ENCODE data around the gene MVK. TPM values are rescaled to one million over a fixed set of nuclear protein-coding genes. Genes with fewer than 3 reads are reported as not detected.

The MVK gene
- total RNA-seq, 3 donors from 2014 or later = 8.8 to 18.4 (median 17.6) TPM

DNA sequence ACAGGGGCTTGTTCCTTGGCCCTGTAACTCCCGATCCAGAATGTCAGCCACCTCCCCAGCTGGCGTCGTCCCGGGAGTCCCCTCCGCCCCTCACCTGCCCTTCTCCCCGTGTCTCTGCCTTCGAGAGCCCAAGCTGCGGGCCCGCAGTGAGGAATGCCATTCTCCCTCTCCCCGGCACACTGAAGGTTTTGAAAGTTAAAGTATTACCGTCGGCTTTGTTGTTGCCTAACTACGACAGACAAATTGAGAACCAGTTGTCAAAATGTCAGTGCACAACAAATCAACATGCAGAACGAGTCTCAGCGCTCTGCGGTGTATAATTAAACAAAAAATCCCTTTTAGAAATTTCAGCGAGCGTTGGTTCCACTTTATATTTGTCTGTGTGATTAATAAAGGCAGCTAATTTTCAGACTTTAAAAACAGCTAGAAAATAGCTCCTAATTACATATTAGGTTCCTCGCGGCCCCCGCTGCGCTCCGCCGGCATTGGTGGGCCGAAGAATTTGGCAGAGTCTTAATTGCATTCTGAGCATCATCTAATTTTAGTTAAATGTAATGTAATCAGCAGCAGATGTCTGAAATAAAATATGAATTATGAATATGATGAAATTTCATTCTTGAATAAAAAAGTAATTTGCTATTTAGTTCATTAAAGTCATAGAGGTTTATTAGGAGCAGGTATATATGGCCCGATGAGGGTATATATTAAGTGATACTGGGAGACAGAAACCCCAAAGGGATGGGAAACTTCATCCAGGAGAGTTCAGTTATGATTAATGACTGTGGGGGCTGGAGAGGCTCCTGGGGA lies 40.3 kb downstream of the MVK start:
- intact Hi-C loops (cut with DNase I; ENCODE audit: low total_unique reads) = no loop called here
- Histone ChIP-seq H3K4me3 (no peak overlapping the region), H3K36me3 (no peaks in the 10 kb centered on the region), H3K27ac (no peak overlapping the region), H3K27me3 (peaks cover 0 to 8% of the 10 kb centered on the region in 2 donors), H3K4me1 (no peaks in the 10 kb centered on the region), H3K9me3 (no peaks in the 10 kb centered on the region)
- no peak for DNase-seq (ENCODE audit: low spot score in 2 of 2)
- TF ChIP-seq, protein P1, sequence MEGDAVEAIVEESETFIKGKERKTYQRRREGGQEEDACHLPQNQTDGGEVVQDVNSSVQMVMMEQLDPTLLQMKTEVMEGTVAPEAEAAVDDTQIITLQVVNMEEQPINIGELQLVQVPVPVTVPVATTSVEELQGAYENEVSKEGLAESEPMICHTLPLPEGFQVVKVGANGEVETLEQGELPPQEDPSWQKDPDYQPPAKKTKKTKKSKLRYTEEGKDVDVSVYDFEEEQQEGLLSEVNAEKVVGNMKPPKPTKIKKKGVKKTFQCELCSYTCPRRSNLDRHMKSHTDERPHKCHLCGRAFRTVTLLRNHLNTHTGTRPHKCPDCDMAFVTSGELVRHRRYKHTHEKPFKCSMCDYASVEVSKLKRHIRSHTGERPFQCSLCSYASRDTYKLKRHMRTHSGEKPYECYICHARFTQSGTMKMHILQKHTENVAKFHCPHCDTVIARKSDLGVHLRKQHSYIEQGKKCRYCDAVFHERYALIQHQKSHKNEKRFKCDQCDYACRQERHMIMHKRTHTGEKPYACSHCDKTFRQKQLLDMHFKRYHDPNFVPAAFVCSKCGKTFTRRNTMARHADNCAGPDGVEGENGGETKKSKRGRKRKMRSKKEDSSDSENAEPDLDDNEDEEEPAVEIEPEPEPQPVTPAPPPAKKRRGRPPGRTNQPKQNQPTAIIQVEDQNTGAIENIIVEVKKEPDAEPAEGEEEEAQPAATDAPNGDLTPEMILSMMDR (IDR thresholded peaks at IDR 0.05) = no peak
- TF ChIP-seq POLR2AphosphoS5 (IDR thresholded peaks at IDR 0.05) (no peak), POLR2A (IDR thresholded peaks at IDR 0.05) (no peak)

DNA sequence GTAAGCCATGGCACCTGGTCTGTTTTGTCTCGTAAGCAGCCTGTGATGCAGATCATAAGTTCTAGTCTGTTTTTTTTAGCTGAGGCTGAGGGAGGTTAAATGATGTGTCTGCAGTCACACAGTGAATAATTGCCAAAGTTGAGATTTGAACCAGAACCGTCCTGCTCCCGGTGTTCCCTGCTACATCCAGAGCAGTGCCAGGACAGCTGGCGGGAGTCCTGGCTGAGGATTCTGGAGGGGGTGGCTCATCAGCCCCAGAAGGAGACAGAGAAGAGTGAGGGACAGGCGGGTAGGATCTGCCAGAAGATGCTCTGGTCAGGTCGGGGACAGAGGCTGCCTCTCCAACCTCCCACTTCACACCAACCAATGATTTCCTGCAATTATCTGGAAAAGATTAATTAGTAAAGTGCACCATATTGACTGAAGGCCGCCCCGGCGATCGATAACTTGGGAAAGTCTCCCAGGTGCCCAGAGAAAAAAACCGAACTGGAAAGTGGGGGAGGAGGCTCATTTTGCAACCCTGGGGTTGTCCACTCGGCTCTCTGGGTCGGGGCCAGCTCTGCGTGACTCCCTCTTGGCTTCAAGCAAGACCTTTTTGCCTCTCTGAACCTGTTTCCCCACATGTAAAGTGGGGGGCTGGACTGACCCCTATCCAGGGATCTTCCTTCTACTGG lies 42.1 kb downstream of the MVK start:
- Histone ChIP-seq H3K27me3 (peaks cover 0 to 3% of the 10 kb centered on the region in 2 donors), H3K27ac (no peak overlapping the region), H3K4me3 (no peak overlapping the region), H3K36me3 (no peaks in the 10 kb centered on the region), H3K9me3 (no peaks in the 10 kb centered on the region), H3K4me1 (no peaks in the 10 kb centered on the region)
- intact Hi-C loops (cut with DNase I; ENCODE audit: low total_unique reads) = no loop called here
- no peak for TF ChIP-seq POLR2AphosphoS5 (IDR thresholded peaks at IDR 0.05)
- no peak for TF ChIP-seq POLR2A (IDR thresholded peaks at IDR 0.05)
- TF ChIP-seq, protein P1 (IDR thresholded peaks at IDR 0.05) = no peak
- DNase-seq (ENCODE audit: low spot score in 2 of 2) = no peak

DNA sequence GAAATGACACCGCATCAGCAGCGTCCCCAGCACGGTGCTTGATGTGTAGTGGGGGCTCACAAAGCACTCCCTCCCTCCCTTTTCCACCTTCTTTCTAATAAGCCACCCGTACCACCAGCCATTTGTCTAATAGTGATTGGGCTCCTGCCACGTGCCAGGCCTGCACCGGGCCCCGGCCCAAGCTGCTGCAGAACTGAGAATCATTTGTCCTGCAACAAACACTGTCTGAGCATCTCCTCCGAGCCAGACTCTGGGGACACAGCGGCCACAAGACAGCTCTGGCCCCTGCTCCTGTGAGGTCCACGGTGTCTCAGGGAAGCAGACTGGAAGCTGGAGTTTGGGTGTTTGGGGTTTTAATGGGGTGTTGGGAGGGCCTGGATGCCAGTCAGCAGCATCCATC lies 43.9 kb downstream of the MVK start:
- intact Hi-C loops (cut with DNase I; ENCODE audit: low total_unique reads) = no loop called here
- no peak for DNase-seq (ENCODE audit: low spot score in 2 of 2)
- Histone ChIP-seq H3K4me1 (peaks cover 5 to 7% of the 10 kb centered on the region in 2 donors), H3K27ac (no peak overlapping the region), H3K9me3 (no peaks in the 10 kb centered on the region), H3K4me3 (no peak overlapping the region), H3K27me3 (no peaks in the 10 kb centered on the region), H3K36me3 (no peaks in the 10 kb centered on the region)
- TF ChIP-seq POLR2AphosphoS5 (IDR thresholded peaks at IDR 0.05) = no peak
- TF ChIP-seq, protein P1 (IDR thresholded peaks at IDR 0.05) = no peak
- no peak for TF ChIP-seq POLR2A (IDR thresholded peaks at IDR 0.05)

DNA sequence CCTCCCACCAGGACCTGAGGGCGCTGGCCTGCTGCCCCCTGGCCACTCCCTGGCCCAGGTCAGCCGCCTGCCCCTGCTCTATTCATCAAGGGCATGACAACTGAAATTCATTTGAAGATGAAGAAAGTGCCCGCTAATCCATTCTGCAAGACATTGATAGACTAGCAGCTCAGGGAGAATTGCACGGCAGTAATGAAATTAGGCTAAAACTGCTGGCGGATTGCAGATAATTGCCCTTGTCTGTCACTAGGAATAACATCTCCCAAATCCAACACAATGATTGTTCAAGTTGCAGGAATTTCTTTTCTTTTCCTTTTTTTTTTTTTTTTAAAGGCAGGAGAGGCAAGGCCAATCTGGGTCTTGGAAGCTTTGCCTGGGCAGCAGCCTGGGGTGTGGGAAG lies 44.5 kb downstream of the MVK start:
- no peak for TF ChIP-seq POLR2AphosphoS5 (IDR thresholded peaks at IDR 0.05)
- TF ChIP-seq, protein P1 (IDR thresholded peaks at IDR 0.05) = no peak
- no peak for TF ChIP-seq POLR2A (IDR thresholded peaks at IDR 0.05)
- no peaks in the 10 kb centered on the region for H3K9me3 ChIP-seq
- DNase-seq (ENCODE audit: low spot score in 2 of 2) = no peak
- no peaks in the 10 kb centered on the region for H3K27me3 ChIP-seq
- H3K36me3 ChIP-seq = no peaks in the 10 kb centered on the region
- H3K4me3 ChIP-seq = no peak overlapping the region
- H3K4me1 ChIP-seq = peaks cover 5 to 7% of the 10 kb centered on the region in 2 donors
- intact Hi-C loops (cut with DNase I; ENCODE audit: low total_unique reads) = no loop called here
- H3K27ac ChIP-seq = no peak overlapping the region

DNA sequence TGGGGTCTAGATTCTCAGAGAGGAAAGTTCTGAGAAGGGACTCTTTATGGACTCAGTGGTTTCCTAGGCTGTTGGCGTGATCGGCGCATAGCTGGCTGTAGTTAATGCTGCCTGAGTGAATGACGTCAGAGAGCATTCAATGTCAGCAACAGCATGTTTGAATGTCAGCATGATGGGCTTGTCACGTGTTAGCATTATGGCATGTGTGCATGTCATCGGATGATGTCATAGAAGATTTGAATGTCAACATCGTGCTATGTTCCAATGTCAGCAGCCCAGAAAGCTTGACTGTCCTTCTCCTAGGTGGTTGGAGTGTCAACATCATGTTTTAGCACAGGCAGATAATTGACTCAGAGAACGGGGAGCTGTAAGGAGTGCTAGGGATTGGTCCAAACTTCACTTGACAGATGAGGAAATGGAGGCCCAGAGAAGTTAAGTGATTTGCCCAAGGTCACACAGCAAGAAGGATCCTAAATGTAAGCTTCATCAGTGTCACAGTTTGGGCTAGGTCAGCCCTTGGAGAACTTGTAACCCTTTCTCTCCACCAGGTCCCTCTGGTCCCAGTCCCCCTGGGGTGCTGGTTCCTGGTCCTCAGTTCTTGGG lies 45.5 kb downstream of the MVK start:
- H3K4me3 ChIP-seq = no peak overlapping the region
- TF ChIP-seq POLR2AphosphoS5 (IDR thresholded peaks at IDR 0.05) = no peak
- TF ChIP-seq, protein P1 (IDR thresholded peaks at IDR 0.05) = no peak
- TF ChIP-seq POLR2A (IDR thresholded peaks at IDR 0.05) = no peak
- no peak overlapping the region for H3K27ac ChIP-seq
- no peaks in the 10 kb centered on the region for H3K9me3 ChIP-seq
- no peak for DNase-seq (ENCODE audit: low spot score in 2 of 2)
- intact Hi-C loops (cut with DNase I; ENCODE audit: low total_unique reads) = no loop called here
- no peaks in the 10 kb centered on the region for H3K27me3 ChIP-seq
- peaks cover 5 to 7% of the 10 kb centered on the region in 2 donors for H3K4me1 ChIP-seq
- no peaks in the 10 kb centered on the region for H3K36me3 ChIP-seq

Measured in breast epithelium (tissue), 4 donors.